Testis (tissue), 2 donors: ENCODE data around the gene NRARP.

ENCODE experiments used
- POLR2A ChIP-seq: fragments of 450-650 bp; IDR thresholded peaks from one replicate; pipeline ENCODE4 v1.6.1; 2017; ENCODE audit warnings: antibody characterized with exemption, mild to moderate bottlenecking, moderate library complexity
- TF ChIP-seq, protein P1 (sequence below), 3 experiments: fragments of 450-650 bp in 2 of 3; fragments of 200-600 bp in 1 of 3; sonication (generic) in 1 of 3; IDR thresholded peaks; one replicate each; pipeline ENCODE4 v1.5.1; 2016 to 2019; ENCODE audit warnings: antibody characterized with exemption in 3 of 3, mild to moderate bottlenecking in 2 of 3, moderate library complexity in 1 of 3

DNA sequence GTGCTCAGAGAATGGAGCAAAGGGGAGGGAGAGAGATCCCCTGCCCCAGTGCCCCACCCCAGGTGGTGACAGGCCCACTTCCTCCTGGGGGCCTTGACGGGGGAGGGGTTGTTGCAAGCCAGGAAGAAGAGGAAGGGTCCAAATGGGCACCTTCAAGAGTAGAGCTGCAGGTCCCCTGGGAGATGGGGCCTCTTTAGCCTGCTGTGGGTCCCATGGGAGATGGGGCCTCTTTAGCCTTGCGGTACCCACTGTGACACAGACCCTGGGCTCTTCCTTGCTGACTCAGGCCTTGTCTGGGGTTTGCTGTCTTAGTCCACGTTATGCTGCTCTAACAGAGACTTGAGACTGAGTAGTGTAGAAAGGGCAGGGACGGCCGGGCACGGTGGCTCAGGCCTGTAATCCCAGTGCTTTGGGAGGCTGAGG lies 34.1 kb downstream of the NRARP start:
- TF ChIP-seq POLR2A, result no peak
- TF ChIP-seq, protein P1, sequence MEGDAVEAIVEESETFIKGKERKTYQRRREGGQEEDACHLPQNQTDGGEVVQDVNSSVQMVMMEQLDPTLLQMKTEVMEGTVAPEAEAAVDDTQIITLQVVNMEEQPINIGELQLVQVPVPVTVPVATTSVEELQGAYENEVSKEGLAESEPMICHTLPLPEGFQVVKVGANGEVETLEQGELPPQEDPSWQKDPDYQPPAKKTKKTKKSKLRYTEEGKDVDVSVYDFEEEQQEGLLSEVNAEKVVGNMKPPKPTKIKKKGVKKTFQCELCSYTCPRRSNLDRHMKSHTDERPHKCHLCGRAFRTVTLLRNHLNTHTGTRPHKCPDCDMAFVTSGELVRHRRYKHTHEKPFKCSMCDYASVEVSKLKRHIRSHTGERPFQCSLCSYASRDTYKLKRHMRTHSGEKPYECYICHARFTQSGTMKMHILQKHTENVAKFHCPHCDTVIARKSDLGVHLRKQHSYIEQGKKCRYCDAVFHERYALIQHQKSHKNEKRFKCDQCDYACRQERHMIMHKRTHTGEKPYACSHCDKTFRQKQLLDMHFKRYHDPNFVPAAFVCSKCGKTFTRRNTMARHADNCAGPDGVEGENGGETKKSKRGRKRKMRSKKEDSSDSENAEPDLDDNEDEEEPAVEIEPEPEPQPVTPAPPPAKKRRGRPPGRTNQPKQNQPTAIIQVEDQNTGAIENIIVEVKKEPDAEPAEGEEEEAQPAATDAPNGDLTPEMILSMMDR (IDR thresholded peaks at IDR 0.05), result no peak
